ENCODE measurements around the gene PWWP2B.

DNA sequence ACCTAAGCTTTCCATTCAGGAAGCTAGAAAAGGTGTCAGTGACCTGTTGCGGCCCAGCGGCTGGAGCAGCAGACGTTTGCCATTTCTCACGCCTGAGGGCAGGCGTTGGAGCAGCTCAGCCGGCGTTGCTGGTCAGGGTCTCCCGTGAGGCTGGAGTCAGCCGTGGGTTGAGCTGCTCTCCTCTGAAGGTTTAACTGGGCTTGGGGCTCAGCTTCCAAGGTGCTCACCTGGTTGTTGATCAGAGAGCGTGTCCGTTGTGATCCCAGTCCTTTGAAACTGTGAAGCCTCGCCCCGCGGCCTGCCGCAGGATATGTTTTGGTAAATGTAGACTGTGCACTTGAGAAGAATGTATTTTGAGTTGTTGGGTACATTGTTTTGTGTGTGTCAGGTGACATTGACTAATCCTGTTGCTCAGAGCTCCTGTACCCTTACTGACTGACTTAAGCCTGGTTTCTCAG lies 20.6 kb upstream of the PWWP2B start:
- TF ChIP-seq POLR2A (IDR thresholded peaks at IDR 0.05) = no peak
- TF ChIP-seq, protein P1, sequence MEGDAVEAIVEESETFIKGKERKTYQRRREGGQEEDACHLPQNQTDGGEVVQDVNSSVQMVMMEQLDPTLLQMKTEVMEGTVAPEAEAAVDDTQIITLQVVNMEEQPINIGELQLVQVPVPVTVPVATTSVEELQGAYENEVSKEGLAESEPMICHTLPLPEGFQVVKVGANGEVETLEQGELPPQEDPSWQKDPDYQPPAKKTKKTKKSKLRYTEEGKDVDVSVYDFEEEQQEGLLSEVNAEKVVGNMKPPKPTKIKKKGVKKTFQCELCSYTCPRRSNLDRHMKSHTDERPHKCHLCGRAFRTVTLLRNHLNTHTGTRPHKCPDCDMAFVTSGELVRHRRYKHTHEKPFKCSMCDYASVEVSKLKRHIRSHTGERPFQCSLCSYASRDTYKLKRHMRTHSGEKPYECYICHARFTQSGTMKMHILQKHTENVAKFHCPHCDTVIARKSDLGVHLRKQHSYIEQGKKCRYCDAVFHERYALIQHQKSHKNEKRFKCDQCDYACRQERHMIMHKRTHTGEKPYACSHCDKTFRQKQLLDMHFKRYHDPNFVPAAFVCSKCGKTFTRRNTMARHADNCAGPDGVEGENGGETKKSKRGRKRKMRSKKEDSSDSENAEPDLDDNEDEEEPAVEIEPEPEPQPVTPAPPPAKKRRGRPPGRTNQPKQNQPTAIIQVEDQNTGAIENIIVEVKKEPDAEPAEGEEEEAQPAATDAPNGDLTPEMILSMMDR (IDR thresholded peaks at IDR 0.05) = no peak

Data from esophagus squamous epithelium (tissue), 4 donors.